T47D (cell line): Measurements from ENCODE around the gene FIP1L1.
"Not testable (repeated sequence)": the region's sequence is repeated elsewhere in the genome, so short reads cannot be mapped to it uniquely, and the experiment has no call there.

Experiments used
- DNase-seq, 2 experiments: peaks; one replicate each; pipeline versions ENCODE4 v3.0.0 to v3.0.0-alpha.2; 2011 to 2012; ENCODE audit warnings: low read depth in 1 of 2, low spot score in 1 of 2
- JUND ChIP-seq: IDR thresholded peaks from 2 replicates; pipeline ENCODE4 v1.6.1; 2012; ENCODE audit warnings: low read depth
- in situ Hi-C: cut with HindIII; loops from 2 replicates; pipeline ENCODE4 v1.10.0; 2016; ENCODE audit warnings: low sequenced_read_pairs, low pct_unique_long_range_greater_than_20kb

Gene FIP1L1

GRCh38 chr4:53377319-53378170 lies at the start of gene FIP1L1:
TSS of gene FIP1L1 (plus strand) at chr4:53377641. CDS start at chr4:53377839, 198 bp downstream.
- TF ChIP-seq JUND: no peak
- in situ Hi-C loops: no loop called here

GRCh38 chr4:53334916-53335315 lies 42.5 kb upstream of the FIP1L1 start:
- DNase-seq, in situ Hi-C loops: not testable (repeated sequence)

More at GRCh38 chr4:53377319-53378170, at the start of gene FIP1L1:
- DNase-seq: peak; percentile 85 to 94

- in situ Hi-C loops, DNase-seq: not testable (repeated sequence)
These were observed 37.3 kb upstream of the FIP1L1 start for GRCh38 chr4:53340145-53340544.

- in situ Hi-C loops, DNase-seq: not testable (repeated sequence)
These were observed 31.0 kb upstream of the FIP1L1 start for GRCh38 chr4:53346392-53346791.

- in situ Hi-C loops: no loop called here
- TF ChIP-seq JUND: no peak
- DNase-seq: peak in 1 of 2 experiments; percentile 10
These were observed 30.3 kb upstream of the FIP1L1 start for GRCh38 chr4:53346920-53347852.

GRCh38 chr4:53348046-53348445 lies 29.4 kb upstream of the FIP1L1 start:
- in situ Hi-C loops: no loop called here
- DNase-seq: no peak
- TF ChIP-seq JUND: no peak

GRCh38 chr4:53349091-53349491 lies 28.4 kb upstream of the FIP1L1 start:
- TF ChIP-seq JUND: no peak
- in situ Hi-C loops: no loop called here
- no peak for DNase-seq

- TF ChIP-seq JUND: no peak
- in situ Hi-C loops: no loop called here
These were observed 23.3 kb upstream of the FIP1L1 start for GRCh38 chr4:53354012-53354722.

GRCh38 chr4:53355930-53356521 lies 21.4 kb upstream of the FIP1L1 start:
- TF ChIP-seq JUND: no peak
- in situ Hi-C loops: no loop called here
- no peak for DNase-seq

More at GRCh38 chr4:53354012-53354722, 23.3 kb upstream of the FIP1L1 start:
- DNase-seq: no peak

GRCh38 chr4:53361451-53361850 lies 16.0 kb upstream of the FIP1L1 start:
- TF ChIP-seq JUND: no peak
- in situ Hi-C loops: no loop called here
- no peak for DNase-seq

GRCh38 chr4:53362093-53362492 lies 15.3 kb upstream of the FIP1L1 start:
- in situ Hi-C loops: no loop called here
- TF ChIP-seq JUND: no peak
- DNase-seq: no peak

- in situ Hi-C loops: no loop called here
- no peak for TF ChIP-seq JUND
- DNase-seq: no peak
These were observed 12.8 kb upstream of the FIP1L1 start for GRCh38 chr4:53364624-53365023.
